ENCODE measurements around the gene OR2W1.

Gene OR2W1

GRCh38 chr6:29028821-29029220, 16.2 kb downstream of the OR2W1 start:
- H3K79me2 ChIP-seq (ENCODE audit: control insufficient read depth, low read length), result no peaks in the 10 kb centered on the region
- no peaks in the 10 kb centered on the region for H4K20me1 ChIP-seq (ENCODE audit: control insufficient read depth, insufficient read depth, low read depth, low read length)
- H3K4me3 ChIP-seq (ENCODE audit: low read length), result no peak overlapping the region
- no peaks in the 10 kb centered on the region for H3K4me1 ChIP-seq (ENCODE audit: control insufficient read depth, low read length)
- H3K9me2 ChIP-seq (replicated peaks; ENCODE audit: control insufficient read depth, low read length), result no peaks in the 10 kb centered on the region
- H3K27me3 ChIP-seq (ENCODE audit: control insufficient read depth, low read length), result peaks cover 10% of the 10 kb centered on the region; the same call in 1 of the 2 replicates
- TF ChIP-seq, protein P1, sequence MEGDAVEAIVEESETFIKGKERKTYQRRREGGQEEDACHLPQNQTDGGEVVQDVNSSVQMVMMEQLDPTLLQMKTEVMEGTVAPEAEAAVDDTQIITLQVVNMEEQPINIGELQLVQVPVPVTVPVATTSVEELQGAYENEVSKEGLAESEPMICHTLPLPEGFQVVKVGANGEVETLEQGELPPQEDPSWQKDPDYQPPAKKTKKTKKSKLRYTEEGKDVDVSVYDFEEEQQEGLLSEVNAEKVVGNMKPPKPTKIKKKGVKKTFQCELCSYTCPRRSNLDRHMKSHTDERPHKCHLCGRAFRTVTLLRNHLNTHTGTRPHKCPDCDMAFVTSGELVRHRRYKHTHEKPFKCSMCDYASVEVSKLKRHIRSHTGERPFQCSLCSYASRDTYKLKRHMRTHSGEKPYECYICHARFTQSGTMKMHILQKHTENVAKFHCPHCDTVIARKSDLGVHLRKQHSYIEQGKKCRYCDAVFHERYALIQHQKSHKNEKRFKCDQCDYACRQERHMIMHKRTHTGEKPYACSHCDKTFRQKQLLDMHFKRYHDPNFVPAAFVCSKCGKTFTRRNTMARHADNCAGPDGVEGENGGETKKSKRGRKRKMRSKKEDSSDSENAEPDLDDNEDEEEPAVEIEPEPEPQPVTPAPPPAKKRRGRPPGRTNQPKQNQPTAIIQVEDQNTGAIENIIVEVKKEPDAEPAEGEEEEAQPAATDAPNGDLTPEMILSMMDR (IDR thresholded peaks at IDR 0.05; ENCODE audit: low read depth, low read length, poor library complexity, severe bottlenecking), result no peak
- TF ChIP-seq EZH2phosphoT487 (IDR thresholded peaks at IDR 0.05; ENCODE audit: borderline replicate concordance, low read length), result no peak
- no peak overlapping the region for H3K27ac ChIP-seq (ENCODE audit: low read depth, low read length)
- no peak overlapping the region for H3K4me2 ChIP-seq (ENCODE audit: low read length)
- no peaks in the 10 kb centered on the region for H3F3A ChIP-seq (ENCODE audit: control insufficient read depth, insufficient read depth)
- H3K36me3 ChIP-seq (ENCODE audit: control insufficient read depth, low read length), result no peaks in the 10 kb centered on the region
- no peaks in the 10 kb centered on the region for H3K9me3 ChIP-seq (ENCODE audit: control insufficient read depth, insufficient read depth, low read length)

DNA sequence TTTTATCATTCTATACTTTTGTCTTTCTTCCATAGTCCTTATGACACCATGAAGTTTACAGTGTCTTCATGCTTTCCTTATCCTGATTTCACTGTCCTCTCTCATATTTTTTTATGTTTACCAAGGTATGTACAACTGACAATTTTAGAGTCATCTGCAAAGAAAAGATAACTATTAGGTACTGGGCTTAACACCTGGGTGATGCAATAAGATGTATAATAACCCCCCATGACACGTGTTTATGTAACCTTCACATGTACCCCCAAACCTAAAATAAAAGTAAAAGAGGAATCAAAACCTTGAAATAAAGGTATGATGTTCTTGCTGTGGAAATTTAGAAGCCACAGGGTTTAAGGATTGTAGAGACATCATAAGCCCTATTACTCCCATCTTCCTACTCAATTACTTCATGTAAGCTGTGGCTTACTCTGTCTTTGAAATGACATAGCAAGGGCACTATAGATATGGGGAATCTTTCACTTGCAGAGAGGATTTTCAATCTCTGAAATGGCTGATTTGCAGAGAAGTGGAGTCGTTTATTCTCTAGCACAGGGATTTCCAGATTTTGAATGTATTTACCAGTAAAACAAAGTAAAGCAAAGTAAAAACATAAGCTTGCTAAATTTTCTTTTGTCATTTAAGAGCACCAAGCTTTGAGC, 18.9 kb downstream of the OR2W1 start:
- Histone ChIP-seq H3F3A (ENCODE audit: control insufficient read depth, insufficient read depth) (no peaks in the 10 kb centered on the region), H4K20me1 (ENCODE audit: control insufficient read depth, insufficient read depth, low read depth, low read length) (no peaks in the 10 kb centered on the region), H3K4me2 (ENCODE audit: low read length) (no peak overlapping the region), H3K36me3 (ENCODE audit: control insufficient read depth, low read length) (no peaks in the 10 kb centered on the region), H3K9me3 (ENCODE audit: control insufficient read depth, insufficient read depth, low read length) (no peaks in the 10 kb centered on the region), H3K27ac (ENCODE audit: low read depth, low read length) (no peak overlapping the region), H3K27me3 (ENCODE audit: control insufficient read depth, low read length) (peaks cover 10% of the 10 kb centered on the region; the same call in 1 of the 2 replicates), H3K4me3 (ENCODE audit: low read length) (no peak overlapping the region), H3K79me2 (ENCODE audit: control insufficient read depth, low read length) (no peaks in the 10 kb centered on the region), H3K4me1 (ENCODE audit: control insufficient read depth, low read length) (no peaks in the 10 kb centered on the region), H3K9me2 (replicated peaks; ENCODE audit: control insufficient read depth, low read length) (no peaks in the 10 kb centered on the region)
- TF ChIP-seq, protein P1 (IDR thresholded peaks at IDR 0.05; ENCODE audit: low read depth, low read length, poor library complexity, severe bottlenecking), result no peak
- no peak for TF ChIP-seq EZH2phosphoT487 (IDR thresholded peaks at IDR 0.05; ENCODE audit: borderline replicate concordance, low read length)

DNA sequence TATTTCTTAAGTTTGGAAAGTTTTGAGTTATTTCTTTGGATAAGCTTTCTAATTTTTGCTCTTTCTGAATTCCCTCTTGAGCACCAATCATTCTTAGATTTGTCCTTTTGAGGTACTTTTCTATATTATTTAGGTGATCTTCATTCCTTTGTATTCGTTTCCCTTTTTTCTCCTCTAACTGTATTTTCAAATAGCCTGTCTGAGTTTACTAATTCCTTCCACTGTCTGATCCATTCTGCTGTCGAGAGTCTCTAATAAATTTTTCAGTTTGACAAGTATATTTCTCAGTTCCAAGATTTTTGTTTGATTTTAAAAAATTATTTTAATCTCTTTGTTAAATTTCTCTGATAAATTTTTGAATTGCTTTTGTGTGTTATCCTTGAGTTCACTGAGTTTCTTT, 23.5 kb downstream of the OR2W1 start:
- no peak for TF ChIP-seq EZH2phosphoT487 (IDR thresholded peaks at IDR 0.05; ENCODE audit: borderline replicate concordance, low read length)
- TF ChIP-seq, protein P1 (IDR thresholded peaks at IDR 0.05; ENCODE audit: low read depth, low read length, poor library complexity, severe bottlenecking), result no peak
- H3K9me2 ChIP-seq (replicated peaks; ENCODE audit: control insufficient read depth, low read length), result no peaks in the 10 kb centered on the region
- H3K27ac ChIP-seq (ENCODE audit: low read depth, low read length), result no peak overlapping the region
- no peaks in the 10 kb centered on the region for H3K9me3 ChIP-seq (ENCODE audit: control insufficient read depth, insufficient read depth, low read length)
- H3K4me1 ChIP-seq (ENCODE audit: control insufficient read depth, low read length), result peaks cover 7% of the 10 kb centered on the region
- no peaks in the 10 kb centered on the region for H3K79me2 ChIP-seq (ENCODE audit: control insufficient read depth, low read length)
- H3K27me3 ChIP-seq (ENCODE audit: control insufficient read depth, low read length), result peaks cover 6% of the 10 kb centered on the region
- no peak overlapping the region for H3K4me3 ChIP-seq (ENCODE audit: low read length)
- no peaks in the 10 kb centered on the region for H3F3A ChIP-seq (ENCODE audit: control insufficient read depth, insufficient read depth)
- H4K20me1 ChIP-seq (ENCODE audit: control insufficient read depth, insufficient read depth, low read depth, low read length), result no peaks in the 10 kb centered on the region
- no peaks in the 10 kb centered on the region for H3K36me3 ChIP-seq (ENCODE audit: control insufficient read depth, low read length)
- H3K4me2 ChIP-seq (ENCODE audit: low read length), result no peak overlapping the region
